ENCODE data around the gene STON2.
"Not testable (repeated sequence)": the region's sequence is repeated elsewhere in the genome, so short reads cannot be mapped to it uniquely, and the experiment has no call there.

The STON2 gene

GRCh38 chr14:81235096-81235495 is 165.0 kb downstream of the STON2 start:
- TF ChIP-seq CTCF (IDR thresholded peaks at IDR 0.05; ENCODE audit: low read depth, low read length, missing control alignments) = no peak

GRCh38 chr14:81234278-81234677 is 165.8 kb downstream of the STON2 start:
- TF ChIP-seq CTCF (IDR thresholded peaks at IDR 0.05; ENCODE audit: low read depth, low read length, missing control alignments) = no peak
- DNase-seq (ENCODE audit: low read depth) = no peak
- no peak overlapping the region for H3K4me3 ChIP-seq (ENCODE audit: low read depth, low read length)

More at GRCh38 chr14:81235096-81235495, 165.0 kb downstream of the STON2 start:
- no peak overlapping the region for H3K4me3 ChIP-seq (ENCODE audit: low read depth, low read length)
- no peak for DNase-seq (ENCODE audit: low read depth)

DNA sequence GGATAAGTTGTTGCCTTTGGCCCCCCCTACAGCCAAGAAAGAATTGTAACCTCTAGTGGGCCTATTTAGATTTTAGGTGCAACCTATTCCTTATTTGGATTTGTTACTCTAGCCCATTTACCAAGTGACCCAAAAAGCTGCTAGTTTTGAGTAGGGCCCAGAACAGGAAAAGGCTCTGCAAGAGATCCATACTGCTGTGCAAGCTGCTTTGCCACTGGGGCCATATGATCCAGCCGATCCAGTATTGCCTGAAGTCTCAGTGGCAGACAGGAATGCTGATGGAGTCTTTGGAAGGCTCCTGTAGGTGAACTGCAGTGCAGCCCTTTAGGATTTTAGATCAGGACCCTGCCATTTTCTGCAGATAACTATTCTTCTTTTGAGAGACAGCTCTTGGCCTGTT is 166.5 kb downstream of the STON2 start:
- TF ChIP-seq CTCF (IDR thresholded peaks at IDR 0.05; ENCODE audit: low read depth, low read length, missing control alignments) = no peak
- no peak for DNase-seq (ENCODE audit: low read depth)
- no peak overlapping the region for H3K4me3 ChIP-seq (ENCODE audit: low read depth, low read length)

- DNase-seq (ENCODE audit: low read depth) = no peak
- TF ChIP-seq CTCF (IDR thresholded peaks at IDR 0.05; ENCODE audit: low read depth, low read length, missing control alignments) = no peak
- H3K4me3 ChIP-seq (ENCODE audit: low read depth, low read length) = no peak overlapping the region
These were observed 168.6 kb downstream of the STON2 start for GRCh38 chr14:81231540-81231939.

DNA sequence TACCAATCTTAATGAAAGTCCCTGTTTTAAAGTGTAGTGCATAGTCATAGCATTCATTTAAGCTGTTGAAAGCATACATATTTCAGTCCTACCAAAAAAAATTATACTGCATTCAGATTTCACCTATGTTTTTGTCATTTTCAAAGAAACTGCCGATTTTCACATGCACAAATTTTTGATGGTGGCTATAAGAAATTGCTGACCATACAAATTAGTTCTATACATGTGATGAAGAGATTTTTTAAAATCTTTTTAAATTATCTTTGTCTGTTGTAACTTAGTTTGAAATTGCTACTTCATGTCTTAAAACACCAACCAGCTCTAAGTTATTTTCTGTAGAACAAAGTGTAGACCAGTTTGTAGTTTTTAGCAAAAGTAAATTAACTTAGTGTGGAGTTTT is 175.9 kb downstream of the STON2 start:
- no peak for TF ChIP-seq CTCF (IDR thresholded peaks at IDR 0.05; ENCODE audit: low read depth, low read length, missing control alignments)
- no peak overlapping the region for H3K4me3 ChIP-seq (ENCODE audit: low read depth, low read length)
- no peak for DNase-seq (ENCODE audit: low read depth)

DNA sequence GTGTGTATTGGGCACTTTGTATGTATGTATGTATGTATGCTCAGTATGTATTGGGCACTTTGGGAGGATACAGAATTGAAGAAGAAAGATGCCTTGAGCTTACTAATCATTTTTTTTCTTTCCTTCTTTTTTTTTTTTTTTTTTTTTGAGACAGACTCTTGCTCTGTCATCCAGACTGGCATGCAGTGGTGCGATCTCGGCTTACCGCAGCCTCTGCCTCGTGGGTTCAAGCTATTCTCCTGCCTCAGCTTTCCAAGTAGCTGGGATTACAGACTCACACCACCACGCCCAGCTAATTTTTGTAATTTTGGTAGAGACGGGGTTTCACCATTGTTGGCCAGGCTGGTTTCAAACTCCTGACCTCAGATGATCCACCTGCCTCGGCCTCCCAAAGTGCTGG is 176.3 kb downstream of the STON2 start:
- H3K4me3 ChIP-seq (ENCODE audit: low read depth, low read length); DNase-seq (ENCODE audit: low read depth): not testable (repeated sequence)

GRCh38 chr14:81222691-81223090 is 177.4 kb downstream of the STON2 start:
- no peak overlapping the region for H3K4me3 ChIP-seq (ENCODE audit: low read depth, low read length)
- DNase-seq (ENCODE audit: low read depth) = no peak
- no peak for TF ChIP-seq CTCF (IDR thresholded peaks at IDR 0.05; ENCODE audit: low read depth, low read length, missing control alignments)

- no peak overlapping the region for H3K4me3 ChIP-seq (ENCODE audit: low read depth, low read length)
- no peak for DNase-seq (ENCODE audit: low read depth)
These were observed 178.0 kb downstream of the STON2 start for GRCh38 chr14:81222126-81222525.

More at GRCh38 chr14:81222126-81222525, 178.0 kb downstream of the STON2 start:
- no peak for TF ChIP-seq CTCF (IDR thresholded peaks at IDR 0.05; ENCODE audit: low read depth, low read length, missing control alignments)
